ENCODE measurements around the gene CD8B. TPM values are rescaled to one million over a fixed set of nuclear protein-coding genes. Genes with fewer than 3 reads are reported as not detected.
"Not testable (repeated sequence)": the region's sequence is repeated elsewhere in the genome, so short reads cannot be mapped to it uniquely, and the experiment has no call there.

Gene CD8B
- 1 to 10 TPM in 1 of 2 donors, under 1 TPM in 1; 0.81 to 1.8 TPM for total RNA-seq
- long read RNA-seq, partial matches to known transcripts = 0 of 1 reads
- long read RNA-seq, other reads (novel, unspliced or antisense) = 0 of 1 reads

DNA sequence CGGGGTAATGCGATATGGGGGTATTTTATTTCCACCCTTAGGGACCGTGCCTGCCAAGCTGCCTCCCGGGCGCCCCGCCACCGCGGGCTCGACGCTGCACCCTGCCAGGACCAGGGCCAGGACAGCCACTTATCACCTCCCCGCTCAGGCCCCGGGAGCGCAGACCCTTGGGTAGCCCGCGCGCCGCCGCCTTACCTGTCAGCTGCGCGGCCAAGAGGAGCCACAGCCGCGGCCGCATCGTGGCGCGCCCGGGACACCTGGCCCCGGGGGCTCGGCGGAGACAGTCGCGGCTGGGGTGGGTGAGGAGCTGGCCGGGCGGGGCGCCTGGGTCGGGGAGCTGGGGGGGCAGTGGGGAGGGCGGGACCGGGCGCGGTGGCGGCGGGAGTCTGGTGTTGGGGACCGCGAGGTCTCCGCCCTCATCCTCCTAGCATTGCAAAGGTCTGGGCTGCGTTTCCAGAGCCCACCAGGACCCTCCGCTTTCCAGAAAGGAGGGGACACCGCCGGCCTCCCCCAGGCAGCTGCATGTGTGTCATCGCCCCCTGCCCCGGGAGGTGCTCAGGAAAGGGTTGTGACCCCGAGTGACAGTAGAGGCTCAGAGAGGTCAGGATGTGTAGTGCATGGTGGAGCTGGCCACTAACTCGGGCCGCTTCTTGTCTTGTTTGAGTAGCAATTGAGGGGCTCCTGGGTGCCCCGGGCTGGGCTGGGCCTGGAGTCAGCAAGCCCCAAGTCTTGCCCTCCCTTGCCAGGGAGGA, at the start of gene CD8B:
Gene CD8B (minus strand): TSS at position 259 of the 752 bp plus-strand sequence. CDS start 21 bp downstream, at position 238.
- DNase-seq; intact Hi-C loops (cut with DNase I): not testable (repeated sequence)

DNA sequence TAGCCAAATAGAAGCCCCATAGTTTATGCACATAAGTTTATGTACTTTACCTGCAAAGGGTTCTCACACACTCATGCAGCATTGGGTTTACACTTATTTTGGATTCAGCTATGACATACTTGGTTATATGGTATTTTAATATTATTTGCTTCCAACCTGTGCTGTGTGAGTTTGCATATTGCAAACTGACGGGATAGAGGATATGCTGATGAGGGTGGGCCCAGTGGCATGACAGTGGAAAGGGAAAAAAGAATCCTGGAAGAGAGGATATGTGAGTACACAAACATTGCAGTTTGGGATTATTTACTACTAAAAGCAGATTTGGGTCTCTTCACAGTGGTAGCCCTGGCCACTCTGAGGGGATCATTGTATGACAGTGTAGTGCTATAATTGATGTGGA, 44.2 kb upstream of the CD8B start:
- DNase-seq; ATAC-seq; intact Hi-C loops (cut with DNase I): not testable (repeated sequence)

More for the DNA sequence above, at the start of gene CD8B:
- peak; percentile 58 to 64 for ATAC-seq

DNA sequence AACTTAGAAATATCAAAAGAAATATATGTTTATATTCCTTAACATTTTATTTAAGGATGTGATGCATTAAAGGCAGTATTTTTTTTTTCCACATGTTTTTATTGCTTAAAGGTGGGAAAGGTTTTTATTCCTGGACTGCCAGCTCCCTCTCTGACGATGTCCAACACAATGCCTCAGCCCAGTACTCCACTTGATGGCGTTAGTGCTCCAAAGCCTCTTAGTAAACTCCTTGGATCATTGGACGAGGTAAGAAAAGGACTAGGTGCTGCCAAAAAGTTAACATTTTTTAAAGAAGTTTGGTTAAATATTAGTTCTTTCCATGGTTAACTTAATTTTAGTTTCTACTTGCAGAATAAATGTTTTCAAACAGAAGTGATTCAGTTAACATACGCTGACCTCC, 39.0 kb upstream of the CD8B start:
- peak in 1 of 2 donors; percentile 39 for ATAC-seq
- intact Hi-C loops (cut with DNase I); DNase-seq: not testable (repeated sequence)

- DNase-seq; intact Hi-C loops (cut with DNase I); ATAC-seq: not testable (repeated sequence)
These were observed 24.3 kb upstream of the CD8B start for GRCh38 chr2:86886026-86886425.

GRCh38 chr2:86882865-86883264, 21.2 kb upstream of the CD8B start:
- intact Hi-C loops (cut with DNase I); DNase-seq; ATAC-seq: not testable (repeated sequence)

GRCh38 chr2:86882118-86882665, 20.5 kb upstream of the CD8B start:
- intact Hi-C loops (cut with DNase I); ATAC-seq; DNase-seq: not testable (repeated sequence)

DNA sequence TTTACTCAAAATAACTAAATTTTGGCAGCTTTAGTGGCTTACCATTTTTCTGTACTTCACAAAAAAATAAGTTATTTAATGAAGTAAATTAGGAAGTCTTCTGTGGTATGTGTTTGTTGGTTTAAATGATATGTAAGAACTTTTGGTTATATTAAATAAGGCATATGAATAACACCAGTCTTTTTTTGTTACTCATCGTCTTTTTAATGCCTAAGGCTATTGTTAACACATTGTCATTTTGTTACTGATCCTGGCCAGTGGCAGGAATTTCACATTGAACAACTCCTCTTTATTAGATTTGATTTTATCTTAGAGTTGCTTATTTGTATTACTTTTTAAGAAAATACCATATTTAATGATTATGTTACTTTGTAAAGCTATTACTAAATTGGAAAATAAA, 17.3 kb upstream of the CD8B start:
- intact Hi-C loops (cut with DNase I); ATAC-seq: not testable (repeated sequence)

DNA sequence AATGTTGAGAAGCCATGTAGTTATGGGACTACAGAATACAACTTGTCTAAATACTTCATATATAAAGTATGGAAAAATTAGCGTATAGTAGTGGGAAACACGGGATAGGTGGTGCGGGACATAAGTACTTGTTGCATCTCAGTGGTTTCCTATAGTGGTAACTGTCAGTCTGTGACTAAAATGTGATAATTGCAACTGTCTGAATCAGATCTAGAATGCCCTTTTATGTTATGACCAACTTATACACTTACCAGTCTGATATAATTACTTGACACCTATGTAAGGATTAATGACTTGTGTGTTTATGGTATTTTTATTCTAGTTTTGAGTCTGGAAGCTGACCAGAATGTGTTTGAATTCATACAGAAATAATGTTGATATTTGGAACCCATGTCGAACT, 9.3 kb upstream of the CD8B start:
- DNase-seq; ATAC-seq; intact Hi-C loops (cut with DNase I): not testable (repeated sequence)

More for the DNA sequence above, 17.3 kb upstream of the CD8B start:
- not testable (repeated sequence) for DNase-seq

- ATAC-seq; intact Hi-C loops (cut with DNase I); DNase-seq: not testable (repeated sequence)
These were observed 7.3 kb upstream of the CD8B start for GRCh38 chr2:86868895-86869468.

- intact Hi-C loops (cut with DNase I); ATAC-seq; DNase-seq: not testable (repeated sequence)
These were observed 656 bp upstream of the CD8B start for GRCh38 chr2:86862380-86862703.

DNA sequence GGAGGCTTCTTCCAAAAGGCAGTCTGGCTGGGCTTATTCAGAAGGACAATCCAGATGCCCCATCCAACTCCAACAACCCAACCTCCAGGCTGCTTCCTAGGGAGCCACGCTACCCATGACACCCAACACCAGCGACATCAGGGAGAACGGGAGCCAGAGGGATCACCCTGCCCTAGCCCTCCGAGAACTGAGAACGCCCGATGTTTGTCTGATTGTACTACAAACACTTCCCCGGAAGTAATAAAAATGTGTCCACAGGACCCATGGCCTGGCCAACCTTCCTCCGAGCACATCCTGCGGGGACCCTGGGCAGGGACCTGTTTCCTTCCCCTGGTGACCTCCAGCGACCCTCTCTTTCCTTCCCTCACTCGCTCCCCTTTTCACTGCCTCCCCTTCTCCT, 511 bp downstream of the CD8B start:
- peak in 1 of 2 donors; percentile 9 for ATAC-seq
- intact Hi-C loops (cut with DNase I); DNase-seq: not testable (repeated sequence)

GRCh38 chr2:86860573-86860972, 1.1 kb downstream of the CD8B start:
- intact Hi-C loops (cut with DNase I) = not testable (repeated sequence)

DNA sequence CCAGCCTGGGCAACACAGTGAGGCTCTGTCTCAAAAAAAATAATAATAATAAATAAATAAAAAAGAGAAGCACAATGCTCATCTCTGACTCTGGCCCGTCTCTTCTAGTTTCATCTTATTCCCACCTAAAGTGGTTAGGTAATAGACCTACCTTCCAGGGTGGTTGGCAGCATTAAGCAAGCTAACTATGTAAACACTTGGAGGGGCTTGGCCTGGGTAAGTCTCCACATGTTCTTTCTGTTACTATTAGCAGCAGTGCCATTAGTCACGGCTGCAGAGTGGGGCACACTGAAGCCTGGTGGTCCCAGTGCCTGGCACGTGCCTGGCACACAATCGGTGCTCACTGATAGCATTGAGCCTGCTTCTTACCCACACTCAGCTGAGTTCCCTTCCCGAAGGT, 4.0 kb downstream of the CD8B start:
- DNase-seq; intact Hi-C loops (cut with DNase I); ATAC-seq: not testable (repeated sequence)

More at GRCh38 chr2:86860573-86860972, 1.1 kb downstream of the CD8B start:
- not testable (repeated sequence) for DNase-seq, ATAC-seq

DNA sequence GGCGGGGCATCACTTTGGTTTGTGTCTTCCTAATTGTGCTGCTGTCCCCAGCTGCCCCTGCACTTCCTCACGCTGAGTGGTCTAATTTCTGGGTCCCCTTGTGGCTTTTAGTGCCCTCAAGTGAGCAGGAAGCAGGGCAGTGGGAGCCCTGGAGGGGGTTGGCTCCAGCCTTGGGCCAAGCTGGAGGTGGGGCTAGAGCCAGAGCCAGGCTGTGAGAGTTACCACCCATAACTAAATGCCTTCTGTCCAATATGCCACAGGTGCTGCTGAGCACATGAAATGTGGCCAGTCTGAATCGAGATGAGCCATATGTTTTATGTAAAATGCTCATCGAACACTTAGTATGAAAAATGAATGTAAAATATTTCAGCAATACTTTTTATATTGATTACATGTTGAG, 5.2 kb downstream of the CD8B start:
- ATAC-seq; intact Hi-C loops (cut with DNase I); DNase-seq: not testable (repeated sequence)

- intact Hi-C loops (cut with DNase I); ATAC-seq; DNase-seq: not testable (repeated sequence)
These were observed 5.7 kb downstream of the CD8B start for GRCh38 chr2:86855981-86856380.

DNA sequence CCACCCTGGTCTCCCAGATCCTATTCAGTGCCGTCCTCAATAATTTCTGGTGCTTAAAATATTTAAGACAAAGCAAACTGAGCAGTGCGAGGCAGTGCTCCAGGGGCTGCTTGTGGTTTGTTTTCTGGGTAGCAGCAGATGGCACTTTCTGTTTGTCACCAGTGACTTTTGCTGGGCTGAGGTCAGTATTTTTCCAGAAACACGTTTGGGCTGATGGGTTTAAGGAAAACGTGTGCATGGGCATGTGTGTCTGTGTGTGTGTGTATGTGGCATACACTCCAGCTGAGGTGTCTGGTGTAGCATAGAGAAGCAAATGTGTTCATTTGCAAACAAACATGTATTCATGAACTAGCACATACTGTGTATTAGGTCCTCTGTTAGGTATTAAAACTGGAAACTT, 10.1 kb downstream of the CD8B start:
- intact Hi-C loops (cut with DNase I); ATAC-seq; DNase-seq: not testable (repeated sequence)

DNA sequence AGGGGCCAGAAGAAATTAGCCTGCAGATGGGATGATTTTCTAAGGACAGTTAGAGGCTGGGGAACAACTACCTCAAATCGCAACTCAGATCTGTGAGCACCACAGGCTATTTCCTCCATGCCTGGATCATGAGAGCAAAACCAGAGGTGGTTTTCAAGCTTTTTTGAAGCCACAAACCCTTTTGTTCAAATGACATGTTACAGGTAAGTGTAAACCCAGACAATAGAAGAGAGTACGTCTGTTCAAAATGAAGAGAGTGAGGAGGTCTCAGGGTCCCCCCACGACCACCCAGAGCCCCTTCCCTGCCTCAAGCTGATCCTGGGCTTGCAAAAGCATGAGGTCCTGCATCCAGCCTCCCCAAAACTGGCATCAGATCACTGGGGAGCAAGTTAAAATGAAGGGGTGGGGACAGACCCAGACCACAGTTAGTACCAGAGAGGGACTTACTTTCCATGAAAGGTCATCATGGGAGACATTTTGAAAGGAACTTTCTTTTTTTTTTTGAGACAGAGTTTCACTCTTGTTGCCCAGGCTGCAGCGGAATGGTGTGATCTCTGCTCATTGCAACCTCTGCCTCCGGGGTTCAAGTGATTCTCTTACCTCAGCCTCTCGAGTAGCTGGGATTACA, 19.0 kb downstream of the CD8B start:
- intact Hi-C loops (cut with DNase I) = not testable (repeated sequence)

DNA sequence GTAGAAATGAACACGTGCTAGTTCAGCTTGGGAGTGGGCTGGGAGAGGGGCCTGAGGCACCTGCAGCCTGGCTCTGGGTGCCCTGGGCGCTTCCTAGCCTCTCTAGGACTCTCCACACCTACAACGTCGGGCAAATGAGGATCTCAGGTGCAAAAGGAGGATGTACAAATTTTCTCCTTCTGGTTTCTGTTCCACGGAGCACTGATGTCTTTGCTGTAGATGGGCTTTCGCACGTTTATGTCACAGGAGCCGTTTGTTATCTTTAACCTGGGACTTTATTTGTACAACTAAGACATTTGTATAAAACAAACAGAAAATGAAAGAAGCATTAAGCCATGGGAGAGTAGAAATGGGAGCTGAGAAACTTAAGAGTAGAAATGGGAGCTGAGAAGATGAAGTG, 20.4 kb downstream of the CD8B start:
- DNase-seq; ATAC-seq; intact Hi-C loops (cut with DNase I): not testable (repeated sequence)

More for the DNA sequence above, 19.0 kb downstream of the CD8B start:
- ATAC-seq, DNase-seq: not testable (repeated sequence)

- DNase-seq; intact Hi-C loops (cut with DNase I); ATAC-seq: not testable (repeated sequence)
These were observed 21.7 kb downstream of the CD8B start for GRCh38 chr2:86839871-86840548.

Data from left cardiac atrium (tissue), 4 donors.